Sigmoid colon (tissue), 4 donors: ENCODE data around the gene PRKCA.

Experiments used
- POLR2A ChIP-seq, 2 donors: fragments of 450-650 bp; IDR thresholded peaks; one replicate each; pipeline ENCODE4 v1.6.1; 2016; ENCODE audit warnings: antibody characterized with exemption in 2 of 2, mild to moderate bottlenecking in 2 of 2, moderate library complexity in 2 of 2
- POLR2AphosphoS5 ChIP-seq, 4 donors: sonication (generic); formaldehyde crosslinking; IDR thresholded peaks; one replicate each; pipeline ENCODE4 v1.6.1; 2017; ENCODE audit warnings: antibody characterized with exemption in 4 of 4
- TF ChIP-seq, protein P1 (sequence below), 4 experiments: fragments of 450-650 bp in 3 of 4; fragments of 200-600 bp in 1 of 4; IDR thresholded peaks; one replicate each; pipeline ENCODE4 v1.5.1; 2016 to 2019; ENCODE audit warnings: antibody characterized with exemption in 4 of 4, mild to moderate bottlenecking in 3 of 4, moderate library complexity in 2 of 4

DNA sequence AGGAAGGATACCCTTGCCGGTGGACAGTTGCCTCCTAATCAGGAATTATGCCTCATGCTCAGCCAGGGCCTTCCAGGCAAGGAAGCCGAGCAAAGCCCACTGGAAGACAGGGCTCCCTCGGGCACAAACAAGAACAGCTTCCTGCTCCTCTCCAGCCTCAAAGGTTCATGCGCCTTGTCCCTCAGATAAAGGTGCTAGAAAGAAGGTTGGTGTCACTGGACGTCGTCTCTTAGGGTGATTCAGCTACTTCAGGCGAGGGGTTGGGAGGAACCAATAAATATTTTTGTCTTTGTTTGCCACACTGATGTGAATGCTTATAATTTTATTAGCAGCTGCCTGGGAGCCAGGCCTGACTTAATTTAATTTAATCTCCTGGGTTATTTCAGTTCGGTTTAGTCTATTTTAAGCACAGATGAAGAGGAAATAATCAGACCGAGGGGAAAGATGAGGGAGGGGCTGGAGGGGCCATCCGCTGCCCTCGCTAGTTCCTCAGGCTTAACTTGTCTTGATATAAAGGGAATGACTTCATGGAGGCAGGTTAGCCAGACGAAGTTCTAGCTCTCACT is 360.7 kb downstream of the PRKCA start:
- TF ChIP-seq, protein P1, sequence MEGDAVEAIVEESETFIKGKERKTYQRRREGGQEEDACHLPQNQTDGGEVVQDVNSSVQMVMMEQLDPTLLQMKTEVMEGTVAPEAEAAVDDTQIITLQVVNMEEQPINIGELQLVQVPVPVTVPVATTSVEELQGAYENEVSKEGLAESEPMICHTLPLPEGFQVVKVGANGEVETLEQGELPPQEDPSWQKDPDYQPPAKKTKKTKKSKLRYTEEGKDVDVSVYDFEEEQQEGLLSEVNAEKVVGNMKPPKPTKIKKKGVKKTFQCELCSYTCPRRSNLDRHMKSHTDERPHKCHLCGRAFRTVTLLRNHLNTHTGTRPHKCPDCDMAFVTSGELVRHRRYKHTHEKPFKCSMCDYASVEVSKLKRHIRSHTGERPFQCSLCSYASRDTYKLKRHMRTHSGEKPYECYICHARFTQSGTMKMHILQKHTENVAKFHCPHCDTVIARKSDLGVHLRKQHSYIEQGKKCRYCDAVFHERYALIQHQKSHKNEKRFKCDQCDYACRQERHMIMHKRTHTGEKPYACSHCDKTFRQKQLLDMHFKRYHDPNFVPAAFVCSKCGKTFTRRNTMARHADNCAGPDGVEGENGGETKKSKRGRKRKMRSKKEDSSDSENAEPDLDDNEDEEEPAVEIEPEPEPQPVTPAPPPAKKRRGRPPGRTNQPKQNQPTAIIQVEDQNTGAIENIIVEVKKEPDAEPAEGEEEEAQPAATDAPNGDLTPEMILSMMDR (IDR thresholded peaks at IDR 0.05) = no peak
- no peak for TF ChIP-seq POLR2A (IDR thresholded peaks at IDR 0.05)
- TF ChIP-seq POLR2AphosphoS5 (IDR thresholded peaks at IDR 0.05) = no peak
